HK-2 (cell line): ENCODE results near the gene PDCL2.
"Not testable (repeated sequence)": the region's sequence is repeated elsewhere in the genome, so short reads cannot be mapped to it uniquely, and the experiment has no call there.

Experiments used
- DNase-seq: peaks from one replicate; pipeline ENCODE4 v3.0.0-alpha.2; 2018; ENCODE audit not compliant: unreplicated experiment

PDCL2 gene

GRCh38 chr4:55588160-55588559, 3.9 kb downstream of the PDCL2 start:
- DNase-seq, result no peak

- not testable (repeated sequence) for DNase-seq
These were observed 9.3 kb downstream of the PDCL2 start for GRCh38 chr4:55582773-55583172.

GRCh38 chr4:55578341-55579010, 13.6 kb downstream of the PDCL2 start:
- no peak for DNase-seq

- no peak for DNase-seq
These were observed 16.5 kb downstream of the PDCL2 start for GRCh38 chr4:55575513-55575912.

GRCh38 chr4:55574252-55574651, 17.8 kb downstream of the PDCL2 start:
- no peak for DNase-seq

- no peak for DNase-seq
These were observed 20.2 kb downstream of the PDCL2 start for GRCh38 chr4:55571806-55572205.

GRCh38 chr4:55568905-55569504, 23.0 kb downstream of the PDCL2 start:
- no peak for DNase-seq

GRCh38 chr4:55561889-55562288, 30.2 kb downstream of the PDCL2 start:
- no peak for DNase-seq

GRCh38 chr4:55560096-55560495, 31.9 kb downstream of the PDCL2 start:
- no peak for DNase-seq

- DNase-seq, result no peak
These were observed 37.5 kb downstream of the PDCL2 start for GRCh38 chr4:55554453-55555030.

- no peak for DNase-seq
These were observed 38.4 kb downstream of the PDCL2 start for GRCh38 chr4:55553441-55554201.

GRCh38 chr4:55551964-55552363, 40.1 kb downstream of the PDCL2 start:
- not testable (repeated sequence) for DNase-seq

GRCh38 chr4:55549888-55550287, 42.2 kb downstream of the PDCL2 start:
- DNase-seq, result no peak

GRCh38 chr4:55547918-55548317, 44.1 kb downstream of the PDCL2 start:
- no peak for DNase-seq

GRCh38 chr4:55547466-55547770, 44.6 kb downstream of the PDCL2 start:
- no peak for DNase-seq

GRCh38 chr4:55546756-55547465, 45.1 kb downstream of the PDCL2 start, which contains the start of gene CLOCK:
Gene CLOCK (minus strand): TSS chr4:55546909. CDS start chr4:55482785, 64,124 bp downstream.
- DNase-seq, result peak; percentile 88

- DNase-seq, result peak; percentile 81
These were observed 45.6 kb downstream of the PDCL2 start for GRCh38 chr4:55546506-55546755.

- peak; percentile 72 for DNase-seq
These were observed 46.2 kb downstream of the PDCL2 start for GRCh38 chr4:55545641-55546505.

- DNase-seq, result no peak
These were observed 46.9 kb downstream of the PDCL2 start for GRCh38 chr4:55545151-55545550.

GRCh38 chr4:55543858-55544257, 48.2 kb downstream of the PDCL2 start:
- DNase-seq, result no peak

- DNase-seq, result no peak
These were observed 51.8 kb downstream of the PDCL2 start for GRCh38 chr4:55540271-55540670.
